Stimulated activated CD4-positive, alpha-beta T cell treated with anti-CD3 and anti-CD28 coated beads, Interleukin-1b, Interleukin-23, amount 100 ng/mL, for 1 hour (primary cell): ENCODE measurements around the gene SRGAP1.

ENCODE experiments used
- DNase-seq, 2 donors: peaks; one replicate each; pipeline ENCODE4 v3.0.0-alpha.2; 2020; ENCODE audit warnings: low read depth in 2 of 2

Gene SRGAP1

GRCh38 chr12:63907561-63907960 lies 63.1 kb downstream of the SRGAP1 start:
- no peak for DNase-seq

- DNase-seq = no peak
Measured at GRCh38 chr12:63909746-63910145, 65.2 kb downstream of the SRGAP1 start.

- DNase-seq = no peak
Measured at GRCh38 chr12:63911341-63911740, 66.8 kb downstream of the SRGAP1 start.

- DNase-seq = no peak
Measured at GRCh38 chr12:63912651-63913050, 68.2 kb downstream of the SRGAP1 start.

GRCh38 chr12:63913929-63914328 lies 69.4 kb downstream of the SRGAP1 start:
- DNase-seq = no peak

GRCh38 chr12:63915105-63915800 lies 70.8 kb downstream of the SRGAP1 start:
- DNase-seq = no peak

- DNase-seq = no peak
Measured at GRCh38 chr12:63916561-63917476, 72.3 kb downstream of the SRGAP1 start.

- DNase-seq = no peak
Measured at GRCh38 chr12:63917477-63917862, 73.0 kb downstream of the SRGAP1 start.

GRCh38 chr12:63917864-63918799 lies 73.6 kb downstream of the SRGAP1 start:
- DNase-seq = no peak

- no peak for DNase-seq
Measured at GRCh38 chr12:63918800-63919300, 74.3 kb downstream of the SRGAP1 start.

- DNase-seq = no peak
Measured at GRCh38 chr12:63919756-63920155, 75.3 kb downstream of the SRGAP1 start.

- no peak for DNase-seq
Measured at GRCh38 chr12:63921157-63921556, 76.7 kb downstream of the SRGAP1 start.

- no peak for DNase-seq
Measured at GRCh38 chr12:63922474-63922873, 78.0 kb downstream of the SRGAP1 start.

GRCh38 chr12:63924781-63925180 lies 80.3 kb downstream of the SRGAP1 start:
- no peak for DNase-seq

GRCh38 chr12:63927511-63927910 lies 83.0 kb downstream of the SRGAP1 start:
- no peak for DNase-seq

GRCh38 chr12:63928305-63928704 lies 83.8 kb downstream of the SRGAP1 start:
- DNase-seq = no peak

GRCh38 chr12:63929426-63929825 lies 84.9 kb downstream of the SRGAP1 start:
- no peak for DNase-seq

GRCh38 chr12:63930971-63931370 lies 86.5 kb downstream of the SRGAP1 start:
- DNase-seq = no peak

- DNase-seq = no peak
Measured at GRCh38 chr12:63931703-63932102, 87.2 kb downstream of the SRGAP1 start.

- DNase-seq = no peak
Measured at GRCh38 chr12:63934936-63935335, 90.4 kb downstream of the SRGAP1 start.

- DNase-seq = no peak
Measured at GRCh38 chr12:63935361-63935760, 90.9 kb downstream of the SRGAP1 start.
